HG03196 (cell line): ENCODE measurements around the gene IGFALS.

Experiments
- ATAC-seq: cut with Tn5 transposase; IDR thresholded peaks from one replicate; pipeline ENCODE4 v1.9.1; 2021; ENCODE audit not compliant: unreplicated experiment

IGFALS gene

GRCh38 chr16:1745900-1746692 is 47.4 kb downstream of the IGFALS start:
- ATAC-seq, result no peak

GRCh38 chr16:1745181-1745899 is 48.2 kb downstream of the IGFALS start:
- ATAC-seq, result no peak

- no peak for ATAC-seq
These were observed 49.1 kb downstream of the IGFALS start for GRCh38 chr16:1744338-1744840.

GRCh38 chr16:1743376-1744337 is 49.8 kb downstream of the IGFALS start:
- no peak for ATAC-seq

GRCh38 chr16:1741553-1742165 is 51.8 kb downstream of the IGFALS start:
- no peak for ATAC-seq

GRCh38 chr16:1740781-1741490 is 52.6 kb downstream of the IGFALS start:
- ATAC-seq, result no peak
